Panc1 (cell line): Measurements from ENCODE around the gene NEGR1. TPM values are rescaled to one million over a fixed set of nuclear protein-coding genes. Genes with fewer than 3 reads are reported as not detected.

Experiments
- ATAC-seq: fragments of 200-7000 bp; cut with Tn5 transposase; 2 replicates; pipeline ENCODE4 v1.9.1; 2020; ENCODE audit warnings: mild to moderate bottlenecking, moderate library complexity
- BruUV-seq: library from RNA; stranded (reverse); fragments of 400-500 nt; replicated peaks from 2 replicates; lab custom pipeline; 2021; lab: Mats Ljungman, UMichigan
- CTCF ChIA-PET: fragments of 300-600 bp; sonication (Branson Sonifier 250); formaldehyde crosslinking; loops from one replicate; lab custom pipeline; 2022; ENCODE audit warnings: antibody characterized with exemption; lab: Charles Lee
- POLR2A ChIA-PET: fragments of 300-600 bp; sonication (Branson Sonifier 250); formaldehyde crosslinking; loops from one replicate; lab custom pipeline; 2022; ENCODE audit warnings: antibody characterized with exemption; lab: Charles Lee
- DNase-seq: peaks from one replicate; pipeline ENCODE4 v3.0.0-alpha.2; 2010; ENCODE audit warnings: low read depth, low spot score
- H3K27ac ChIP-seq: 2 replicates; pipeline ENCODE4 v1.5.1; 2011; ENCODE audit warnings: mild to moderate bottlenecking, low read length, inconsistent platforms
- H3K27me3 ChIP-seq: fragments of 200-500 bp; sonication (Bioruptor generic); 2 replicates; pipeline ENCODE4 v1.6.0; 2014; ENCODE audit warnings: low read length, inconsistent platforms; ENCODE audit not compliant: control insufficient read depth, insufficient read depth
- H3K36me3 ChIP-seq: fragments of 200-500 bp; sonication (Bioruptor generic); 2 replicates; pipeline ENCODE4 v1.5.1; 2014; ENCODE audit warnings: inconsistent platforms, mild to moderate bottlenecking, low read length, moderate library complexity; ENCODE audit not compliant: control insufficient read depth, insufficient read depth
- H3K4me1 ChIP-seq: 2 replicates; pipeline ENCODE4 v1.5.1; 2011; ENCODE audit warnings: inconsistent platforms, mild to moderate bottlenecking, low read length, moderate library complexity; ENCODE audit not compliant: control insufficient read depth, insufficient read depth
- H3K4me3 ChIP-seq, 2 experiments: 2 replicates each; pipeline ENCODE4 v1.5.1; 2011 to 2012; ENCODE audit warnings: low read depth in 2 of 2, low read length in 2 of 2, mild to moderate bottlenecking in 2 of 2, inconsistent platforms in 1 of 2, moderate library complexity in 1 of 2
- H3K9me3 ChIP-seq: fragments of 200-500 bp; sonication (Bioruptor generic); 2 replicates; pipeline ENCODE4 v1.5.1; 2014; ENCODE audit warnings: low read depth, mild to moderate bottlenecking, inconsistent platforms, low read length, moderate library complexity; ENCODE audit not compliant: control insufficient read depth, insufficient read depth
- POLR2AphosphoS5 ChIP-seq: IDR thresholded peaks from 2 replicates; pipeline ENCODE4 v1.6.1; 2012; ENCODE audit warnings: mild to moderate bottlenecking, low read depth, low read length, moderate library complexity
- SIN3A ChIP-seq: IDR thresholded peaks from 2 replicates; pipeline ENCODE4 v1.6.1; 2012; ENCODE audit warnings: low read depth, mild to moderate bottlenecking, low read length, moderate library complexity, borderline replicate concordance; ENCODE audit not compliant: insufficient read depth
- TCF7L2 ChIP-seq: IDR thresholded peaks from 2 replicates; pipeline ENCODE4 v1.6.1; 2011; ENCODE audit warnings: mild to moderate bottlenecking, low read depth, low read length, inconsistent platforms
- in situ Hi-C: cut with HindIII; loops from 2 replicates; pipeline ENCODE4 v1.10.0; 2016; ENCODE audit warnings: low sequenced_read_pairs, low pct_unique_long_range_greater_than_20kb
- intact Hi-C: fragments of 100-400 bp; cut with micrococcal nuclease; formaldehyde crosslinking; loops from one replicate; pipeline ENCODE4 v1.10.0; 2022; ENCODE audit not compliant: unreplicated experiment
- total RNA-seq: library from RNA; stranded (reverse); gene quantifications from one replicate; pipeline ENCODE4 v1.2.1, GENCODE V29; 2021; ENCODE audit not compliant: unreplicated experiment
- TF ChIP-seq, protein P1 (sequence below), 2 experiments: IDR thresholded peaks; 2 replicates each; pipeline ENCODE4 v1.6.1; 2011 to 2012; ENCODE audit warnings: low read depth in 2 of 2, control low read depth in 1 of 2, low read length in 1 of 2, mild to moderate bottlenecking in 1 of 2, moderate library complexity in 1 of 2; ENCODE audit not compliant: insufficient read depth in 1 of 2
- TF ChIP-seq, protein P2 (sequence below): fragments of 450-650 bp; IDR thresholded peaks from 2 replicates; pipeline ENCODE4 v1.5.1; 2017; ENCODE audit warnings: mild to moderate bottlenecking

The NEGR1 gene
- total RNA-seq, 1 experiment from 2014 or later, result 2.7 TPM

DNA sequence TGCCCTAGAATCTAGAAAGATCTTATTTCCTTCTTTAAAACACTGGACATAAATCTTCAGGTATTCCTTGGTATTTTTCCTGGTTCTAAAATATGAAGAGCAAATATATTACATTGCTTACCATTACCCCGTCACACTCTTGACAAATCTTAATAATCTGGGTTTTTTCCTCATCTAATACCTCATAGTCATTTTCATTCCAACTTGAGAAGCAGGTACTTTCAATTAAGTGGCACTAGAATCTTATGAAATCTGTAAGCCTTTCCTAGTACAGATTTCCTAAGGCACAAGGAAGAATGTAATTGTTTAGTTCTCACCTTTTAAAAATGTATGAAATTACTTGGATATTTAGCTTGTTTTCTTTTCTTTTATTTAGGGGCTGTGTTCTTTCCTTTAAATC, 720.0 kb downstream of the NEGR1 start:
- Histone ChIP-seq H3K4me1 (no peaks in the 10 kb centered on the region), H3K9me3 (no peaks in the 10 kb centered on the region), H3K36me3 (no peaks in the 10 kb centered on the region), H3K4me3 (no peak overlapping the region), H3K27ac (no peak overlapping the region), H3K27me3 (no peaks in the 10 kb centered on the region)
- in situ Hi-C loops, result no loop called here
- ChIA-PET POLR2A (no interaction called here), CTCF (no interaction called here)
- intact Hi-C loops, result no loop called here
- DNase-seq (no peak), ATAC-seq (no peak)
- TF ChIP-seq SIN3A (no peak), TCF7L2 (no peak), POLR2AphosphoS5 (no peak)
- TF ChIP-seq, protein P1, sequence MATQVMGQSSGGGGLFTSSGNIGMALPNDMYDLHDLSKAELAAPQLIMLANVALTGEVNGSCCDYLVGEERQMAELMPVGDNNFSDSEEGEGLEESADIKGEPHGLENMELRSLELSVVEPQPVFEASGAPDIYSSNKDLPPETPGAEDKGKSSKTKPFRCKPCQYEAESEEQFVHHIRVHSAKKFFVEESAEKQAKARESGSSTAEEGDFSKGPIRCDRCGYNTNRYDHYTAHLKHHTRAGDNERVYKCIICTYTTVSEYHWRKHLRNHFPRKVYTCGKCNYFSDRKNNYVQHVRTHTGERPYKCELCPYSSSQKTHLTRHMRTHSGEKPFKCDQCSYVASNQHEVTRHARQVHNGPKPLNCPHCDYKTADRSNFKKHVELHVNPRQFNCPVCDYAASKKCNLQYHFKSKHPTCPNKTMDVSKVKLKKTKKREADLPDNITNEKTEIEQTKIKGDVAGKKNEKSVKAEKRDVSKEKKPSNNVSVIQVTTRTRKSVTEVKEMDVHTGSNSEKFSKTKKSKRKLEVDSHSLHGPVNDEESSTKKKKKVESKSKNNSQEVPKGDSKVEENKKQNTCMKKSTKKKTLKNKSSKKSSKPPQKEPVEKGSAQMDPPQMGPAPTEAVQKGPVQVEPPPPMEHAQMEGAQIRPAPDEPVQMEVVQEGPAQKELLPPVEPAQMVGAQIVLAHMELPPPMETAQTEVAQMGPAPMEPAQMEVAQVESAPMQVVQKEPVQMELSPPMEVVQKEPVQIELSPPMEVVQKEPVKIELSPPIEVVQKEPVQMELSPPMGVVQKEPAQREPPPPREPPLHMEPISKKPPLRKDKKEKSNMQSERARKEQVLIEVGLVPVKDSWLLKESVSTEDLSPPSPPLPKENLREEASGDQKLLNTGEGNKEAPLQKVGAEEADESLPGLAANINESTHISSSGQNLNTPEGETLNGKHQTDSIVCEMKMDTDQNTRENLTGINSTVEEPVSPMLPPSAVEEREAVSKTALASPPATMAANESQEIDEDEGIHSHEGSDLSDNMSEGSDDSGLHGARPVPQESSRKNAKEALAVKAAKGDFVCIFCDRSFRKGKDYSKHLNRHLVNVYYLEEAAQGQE (IDR thresholded peaks at IDR 0.05; ENCODE audit: insufficient read depth in 1 of 2, low read depth in 2 of 2, low read length in 1 of 2), result no peak
- TF ChIP-seq, protein P2, sequence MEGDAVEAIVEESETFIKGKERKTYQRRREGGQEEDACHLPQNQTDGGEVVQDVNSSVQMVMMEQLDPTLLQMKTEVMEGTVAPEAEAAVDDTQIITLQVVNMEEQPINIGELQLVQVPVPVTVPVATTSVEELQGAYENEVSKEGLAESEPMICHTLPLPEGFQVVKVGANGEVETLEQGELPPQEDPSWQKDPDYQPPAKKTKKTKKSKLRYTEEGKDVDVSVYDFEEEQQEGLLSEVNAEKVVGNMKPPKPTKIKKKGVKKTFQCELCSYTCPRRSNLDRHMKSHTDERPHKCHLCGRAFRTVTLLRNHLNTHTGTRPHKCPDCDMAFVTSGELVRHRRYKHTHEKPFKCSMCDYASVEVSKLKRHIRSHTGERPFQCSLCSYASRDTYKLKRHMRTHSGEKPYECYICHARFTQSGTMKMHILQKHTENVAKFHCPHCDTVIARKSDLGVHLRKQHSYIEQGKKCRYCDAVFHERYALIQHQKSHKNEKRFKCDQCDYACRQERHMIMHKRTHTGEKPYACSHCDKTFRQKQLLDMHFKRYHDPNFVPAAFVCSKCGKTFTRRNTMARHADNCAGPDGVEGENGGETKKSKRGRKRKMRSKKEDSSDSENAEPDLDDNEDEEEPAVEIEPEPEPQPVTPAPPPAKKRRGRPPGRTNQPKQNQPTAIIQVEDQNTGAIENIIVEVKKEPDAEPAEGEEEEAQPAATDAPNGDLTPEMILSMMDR, result no peak
- no TSS peak for BruUV-seq

DNA sequence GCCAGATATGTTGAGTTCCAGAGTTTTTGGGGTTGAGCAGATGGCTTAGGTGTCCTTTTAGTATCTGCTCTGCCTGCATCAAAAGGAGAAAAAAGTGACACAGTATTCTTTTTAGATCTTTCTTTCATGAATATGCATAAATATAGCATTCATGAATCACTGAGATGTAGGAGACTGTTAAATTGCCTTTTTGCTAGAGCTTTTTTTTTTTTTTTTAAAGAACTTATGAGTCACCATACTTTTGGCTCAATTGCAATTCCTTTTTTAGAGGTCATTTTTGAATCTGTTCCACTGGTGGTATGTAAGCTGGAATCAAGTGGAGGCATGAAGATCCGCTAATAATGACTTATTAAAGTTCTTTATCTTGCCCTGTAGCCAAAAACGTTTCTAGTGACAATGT, 720.6 kb downstream of the NEGR1 start:
- in situ Hi-C loops, result no loop called here
- Histone ChIP-seq H3K9me3 (no peaks in the 10 kb centered on the region), H3K27ac (no peak overlapping the region), H3K4me1 (no peaks in the 10 kb centered on the region), H3K36me3 (no peaks in the 10 kb centered on the region), H3K4me3 (no peak overlapping the region), H3K27me3 (no peaks in the 10 kb centered on the region)
- ATAC-seq, result no peak
- ChIA-PET CTCF (no interaction called here), POLR2A (no interaction called here)
- TF ChIP-seq POLR2AphosphoS5 (no peak), TCF7L2 (no peak), SIN3A (no peak)
- TF ChIP-seq, protein P2, result no peak
- TF ChIP-seq, protein P1 (IDR thresholded peaks at IDR 0.05; ENCODE audit: insufficient read depth in 1 of 2, low read depth in 2 of 2, low read length in 1 of 2), result no peak
- no TSS peak for BruUV-seq
- intact Hi-C loops, result no loop called here
- DNase-seq, result no peak
